SKM-1 treated with dmso at 0.1 percent for 144 hours (cell line): Measurements from ENCODE around the gene CPA4.

Source experiments
- DNase-seq: peaks from one replicate; lab custom pipeline; 2025; ENCODE audit not compliant: unreplicated experiment; lab: John Stamatoyannopoulos, UW

The CPA4 gene

GRCh38 chr7:130362251-130362816 lies 69.4 kb downstream of the CPA4 start:
- no peak for DNase-seq

- DNase-seq: no peak
Observed at GRCh38 chr7:130363026-130363847, 70.3 kb downstream of the CPA4 start.

- no peak for DNase-seq
Observed at GRCh38 chr7:130364451-130364850, 71.5 kb downstream of the CPA4 start.

- no peak for DNase-seq
Observed at GRCh38 chr7:130365088-130365487, 72.1 kb downstream of the CPA4 start.

GRCh38 chr7:130365511-130366441 lies 72.8 kb downstream of the CPA4 start:
- no peak for DNase-seq

GRCh38 chr7:130366564-130366963 lies 73.6 kb downstream of the CPA4 start:
- DNase-seq: no peak

GRCh38 chr7:130367088-130367755 lies 74.3 kb downstream of the CPA4 start:
- DNase-seq: no peak

- DNase-seq: no peak
Observed at GRCh38 chr7:130367836-130368746, 75.1 kb downstream of the CPA4 start.

GRCh38 chr7:130369110-130369711 lies 76.2 kb downstream of the CPA4 start:
- DNase-seq: peak; percentile 72

GRCh38 chr7:130369831-130370550 lies 77.0 kb downstream of the CPA4 start:
- DNase-seq: no peak

- DNase-seq: no peak
Observed at GRCh38 chr7:130371046-130371445, 78.1 kb downstream of the CPA4 start.

GRCh38 chr7:130372402-130373165 lies 79.6 kb downstream of the CPA4 start:
- no peak for DNase-seq
